Progenitor cell of endocrine pancreas (in vitro differentiated cells): ENCODE measurements around the gene NPS. TPM values are rescaled to one million over a fixed set of nuclear protein-coding genes. Genes with fewer than 3 reads are reported as not detected.

Experiments
- DNase-seq: peaks from one replicate; pipeline ENCODE4 v3.0.0; 2021; ENCODE audit warnings: low spot score; ENCODE audit not compliant: unreplicated experiment
- H3K27ac Mint-ChIP-seq: 2 replicates; pipeline ENCODE4 v1.8.0; 2021; ENCODE audit warnings: mild to moderate bottlenecking, moderate library complexity, mixed read lengths
- H3K27me3 Mint-ChIP-seq: 2 replicates; pipeline ENCODE4 v1.8.0; 2021; ENCODE audit warnings: mixed read lengths
- H3K36me3 Mint-ChIP-seq: 2 replicates; pipeline ENCODE4 v1.8.0; 2022; ENCODE audit warnings: mixed read lengths; ENCODE audit not compliant: insufficient read depth
- H3K4me1 Mint-ChIP-seq: 2 replicates; pipeline ENCODE4 v1.8.0; 2021; ENCODE audit warnings: low read depth, mixed read lengths
- H3K4me3 Mint-ChIP-seq: 2 replicates; pipeline ENCODE4 v1.8.0; 2021; ENCODE audit warnings: low read depth, mild to moderate bottlenecking, moderate library complexity, mixed read lengths
- H3K9me3 Mint-ChIP-seq: 2 replicates; pipeline ENCODE4 v1.8.0; 2021; ENCODE audit warnings: low read depth, mixed read lengths
- CTCF ChIP-seq: fragments of 200-600 bp; sonication (generic); IDR thresholded peaks from one replicate; pipeline ENCODE4 v1.5.0; 2021; ENCODE audit warnings: antibody characterized with exemption, mild to moderate bottlenecking; ENCODE audit not compliant: unreplicated experiment
- total RNA-seq: library from RNA; stranded (reverse); gene quantifications from 2 replicates; pipeline ENCODE4 v1.2.1, GENCODE V29; 2021

NPS gene
- total RNA-seq, 1 donor from 2014 or later, result not detected

DNA sequence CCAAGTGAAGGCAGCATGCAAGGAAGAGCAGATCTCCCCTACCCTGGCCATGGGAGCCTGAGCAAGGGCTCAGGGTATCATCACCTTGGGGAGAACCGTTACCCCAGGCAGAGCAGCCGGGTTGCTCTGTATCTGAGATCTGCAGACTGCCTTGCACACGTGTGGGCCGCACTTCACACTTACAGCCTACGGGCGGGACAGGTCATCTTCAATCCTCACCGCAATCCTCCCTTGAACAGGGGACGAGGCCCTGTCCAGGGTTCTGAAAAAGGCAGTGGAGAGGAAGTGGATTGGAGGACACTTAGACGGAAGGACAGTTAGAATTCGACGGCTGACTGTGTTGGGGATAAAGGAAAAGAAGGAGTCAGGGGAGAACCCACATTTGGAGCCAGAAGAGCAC lies 51.4 kb downstream of the NPS start:
- Mint-ChIP-seq H3K4me3 (no peak overlapping the region), H3K27me3 (peaks cover 53% of the 10 kb centered on the region), H3K4me1 (no peaks in the 10 kb centered on the region), H3K9me3 (no peaks in the 10 kb centered on the region), H3K36me3 (no peaks in the 10 kb centered on the region), H3K27ac (no peak overlapping the region)
- peak; percentile 24 for DNase-seq
- TF ChIP-seq CTCF, result no peak

Other genes starting within 250 kb of the NPS start
- 1.7 and 4.7 TPM in 2 replicates for gene FOXI2, start 187.9 kb downstream of the NPS start, total RNA-seq